Measurements from ENCODE around the gene CYTH1. TPM values are rescaled to one million over a fixed set of nuclear protein-coding genes. Genes with fewer than 3 reads are reported as not detected.

The CYTH1 gene
- total RNA-seq, 1 donor from 2014 or later, result 29.4 TPM

- intact Hi-C loops (cut with DNase I), result loop anchor here (2.0 kb wide), 1 partner anchor 53 kb away; no protein-coding TSS in a partner anchor
- peak; percentile 92 for DNase-seq (ENCODE audit: low spot score)
Observed at GRCh38 chr17:78645421-78646295, 136.4 kb downstream of the CYTH1 start.

GRCh38 chr17:78644931-78645351, 137.1 kb downstream of the CYTH1 start:
- DNase-seq (ENCODE audit: low spot score), result no peak
- intact Hi-C loops (cut with DNase I), result no loop called here

GRCh38 chr17:78644224-78644623, 137.8 kb downstream of the CYTH1 start:
- intact Hi-C loops (cut with DNase I), result no loop called here
- no peak for DNase-seq (ENCODE audit: low spot score)

- intact Hi-C loops (cut with DNase I), result no loop called here
- no peak for DNase-seq (ENCODE audit: low spot score)
Observed at GRCh38 chr17:78643326-78643725, 138.7 kb downstream of the CYTH1 start.

GRCh38 chr17:78642707-78643106, 139.4 kb downstream of the CYTH1 start:
- intact Hi-C loops (cut with DNase I), result no loop called here
- no peak for DNase-seq (ENCODE audit: low spot score)

- DNase-seq (ENCODE audit: low spot score), result no peak
- intact Hi-C loops (cut with DNase I), result no loop called here
Observed at GRCh38 chr17:78641666-78642065, 140.4 kb downstream of the CYTH1 start.

GRCh38 chr17:78641243-78641642, 140.8 kb downstream of the CYTH1 start:
- no peak for DNase-seq (ENCODE audit: low spot score)
- intact Hi-C loops (cut with DNase I), result no loop called here

GRCh38 chr17:78640700-78641099, 141.4 kb downstream of the CYTH1 start:
- DNase-seq (ENCODE audit: low spot score), result no peak
- intact Hi-C loops (cut with DNase I), result no loop called here

- DNase-seq (ENCODE audit: low spot score), result no peak
Observed at GRCh38 chr17:78637643-78638420, 144.2 kb downstream of the CYTH1 start.

GRCh38 chr17:78637146-78637545, 144.9 kb downstream of the CYTH1 start:
- intact Hi-C loops (cut with DNase I), result no loop called here
- DNase-seq (ENCODE audit: low spot score), result no peak

More at GRCh38 chr17:78637643-78638420, 144.2 kb downstream of the CYTH1 start:
- intact Hi-C loops (cut with DNase I), result no loop called here

GRCh38 chr17:78634154-78634553, 147.9 kb downstream of the CYTH1 start:
- no peak for DNase-seq (ENCODE audit: low spot score)
- intact Hi-C loops (cut with DNase I), result no loop called here

GRCh38 chr17:78629436-78629995, 152.6 kb downstream of the CYTH1 start:
- DNase-seq (ENCODE audit: low spot score), result no peak
- intact Hi-C loops (cut with DNase I), result no loop called here

- DNase-seq (ENCODE audit: low spot score), result no peak
Observed at GRCh38 chr17:78628547-78629435, 153.3 kb downstream of the CYTH1 start.

GRCh38 chr17:78624324-78625151, 157.5 kb downstream of the CYTH1 start:
- intact Hi-C loops (cut with DNase I), result no loop called here
- no peak for DNase-seq (ENCODE audit: low spot score)

More at GRCh38 chr17:78628547-78629435, 153.3 kb downstream of the CYTH1 start:
- intact Hi-C loops (cut with DNase I), result no loop called here

Data from cardiac septum (tissue), 1 donor.